ENCODE measurements around the gene ACIN1. TPM values are rescaled to one million over a fixed set of nuclear protein-coding genes. Genes with fewer than 3 reads are reported as not detected.

The ACIN1 gene
- total and polyA plus RNA-seq, 2 of the 13 experiments (the other 11 are each of a cell fraction or from before 2014, with no cell fraction given), result 165 to 183 TPM

DNA sequence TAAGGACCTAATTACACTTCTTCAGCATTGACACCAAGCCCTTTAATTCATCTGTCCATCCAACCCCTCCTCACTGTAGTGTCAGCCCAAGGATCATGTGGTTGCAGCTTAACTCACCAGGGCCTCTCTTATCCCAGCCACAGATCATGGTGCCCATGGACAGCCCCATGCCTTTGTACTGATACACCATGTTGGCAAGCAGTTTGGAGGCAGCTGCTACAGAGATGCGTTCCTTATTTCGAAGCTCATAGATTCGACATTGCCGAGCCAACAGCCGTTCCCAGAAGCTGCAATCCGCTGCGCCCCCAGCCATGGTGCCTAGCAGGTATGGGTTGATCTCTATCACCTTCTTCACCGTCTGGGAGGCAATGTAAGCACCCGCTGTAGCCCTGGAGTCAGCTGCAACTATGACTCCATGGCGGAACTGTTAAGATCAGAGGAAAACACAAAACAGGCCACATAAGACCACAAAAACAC lies 61.6 kb downstream of the ACIN1 start (continued):
- 0 out of 2 replicates have a peak, but pooled peaks have one; percentile 38 for TF ChIP-seq ZBTB49 (CRISPR knock-in tag; IDR thresholded peaks at IDR 0.05; ENCODE audit: borderline replicate concordance)
- TF ChIP-seq ZBTB42 (CRISPR knock-in tag; IDR thresholded peaks at IDR 0.05), result no peak
- 0 out of 2 replicates have a peak, but pooled peaks have one; percentile 23 for TF ChIP-seq ZNF674 (CRISPR knock-in tag; IDR thresholded peaks at IDR 0.05; ENCODE audit: low read depth)
- no peak for TF ChIP-seq GMEB1 (CRISPR knock-in tag; IDR thresholded peaks at IDR 0.05; ENCODE audit: borderline replicate concordance)
- TF ChIP-seq HIVEP1 (CRISPR knock-in tag; IDR thresholded peaks at IDR 0.05), result no peak
- TF ChIP-seq CHD4 (IDR thresholded peaks at IDR 0.05; ENCODE audit: borderline replicate concordance, low read length), result no peak
- no peak for TF ChIP-seq SNAPC5 (CRISPR knock-in tag; IDR thresholded peaks at IDR 0.05; ENCODE audit: borderline replicate concordance)
- TF ChIP-seq, protein P1, sequence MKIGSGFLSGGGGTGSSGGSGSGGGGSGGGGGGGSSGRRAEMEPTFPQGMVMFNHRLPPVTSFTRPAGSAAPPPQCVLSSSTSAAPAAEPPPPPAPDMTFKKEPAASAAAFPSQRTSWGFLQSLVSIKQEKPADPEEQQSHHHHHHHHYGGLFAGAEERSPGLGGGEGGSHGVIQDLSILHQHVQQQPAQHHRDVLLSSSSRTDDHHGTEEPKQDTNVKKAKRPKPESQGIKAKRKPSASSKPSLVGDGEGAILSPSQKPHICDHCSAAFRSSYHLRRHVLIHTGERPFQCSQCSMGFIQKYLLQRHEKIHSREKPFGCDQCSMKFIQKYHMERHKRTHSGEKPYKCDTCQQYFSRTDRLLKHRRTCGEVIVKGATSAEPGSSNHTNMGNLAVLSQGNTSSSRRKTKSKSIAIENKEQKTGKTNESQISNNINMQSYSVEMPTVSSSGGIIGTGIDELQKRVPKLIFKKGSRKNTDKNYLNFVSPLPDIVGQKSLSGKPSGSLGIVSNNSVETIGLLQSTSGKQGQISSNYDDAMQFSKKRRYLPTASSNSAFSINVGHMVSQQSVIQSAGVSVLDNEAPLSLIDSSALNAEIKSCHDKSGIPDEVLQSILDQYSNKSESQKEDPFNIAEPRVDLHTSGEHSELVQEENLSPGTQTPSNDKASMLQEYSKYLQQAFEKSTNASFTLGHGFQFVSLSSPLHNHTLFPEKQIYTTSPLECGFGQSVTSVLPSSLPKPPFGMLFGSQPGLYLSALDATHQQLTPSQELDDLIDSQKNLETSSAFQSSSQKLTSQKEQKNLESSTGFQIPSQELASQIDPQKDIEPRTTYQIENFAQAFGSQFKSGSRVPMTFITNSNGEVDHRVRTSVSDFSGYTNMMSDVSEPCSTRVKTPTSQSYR (CRISPR knock-in tag; IDR thresholded peaks at IDR 0.05; ENCODE audit: borderline replicate concordance), result no peak
- TF ChIP-seq ZBTB3 (CRISPR knock-in tag; IDR thresholded peaks at IDR 0.05; ENCODE audit: borderline replicate concordance, low read depth), result no peak
- TF ChIP-seq ZNF30 (CRISPR knock-in tag; IDR thresholded peaks at IDR 0.05), result no peak
- TF ChIP-seq SMAD1 (CRISPR knock-in tag; IDR thresholded peaks at IDR 0.05; ENCODE audit: borderline replicate concordance, low read depth), result no peak
- no peak for TF ChIP-seq ZNF781 (CRISPR knock-in tag; IDR thresholded peaks at IDR 0.05; ENCODE audit: borderline replicate concordance, not compliant biosample characterization)
- TF ChIP-seq GPN1 (CRISPR knock-in tag; IDR thresholded peaks at IDR 0.05; ENCODE audit: borderline replicate concordance), result no peak
- no peak for TF ChIP-seq MTA1 (CRISPR knock-in tag; IDR thresholded peaks at IDR 0.05; ENCODE audit: borderline replicate concordance)
- TF ChIP-seq YEATS2 (CRISPR knock-in tag; IDR thresholded peaks at IDR 0.05; ENCODE audit: borderline replicate concordance), result peak; percentile 65; the same call in 1 of the 2 replicates
- no peak for TF ChIP-seq KDM3A (CRISPR knock-in tag; IDR thresholded peaks at IDR 0.05; ENCODE audit: low read depth)
- TF ChIP-seq, protein P2, sequence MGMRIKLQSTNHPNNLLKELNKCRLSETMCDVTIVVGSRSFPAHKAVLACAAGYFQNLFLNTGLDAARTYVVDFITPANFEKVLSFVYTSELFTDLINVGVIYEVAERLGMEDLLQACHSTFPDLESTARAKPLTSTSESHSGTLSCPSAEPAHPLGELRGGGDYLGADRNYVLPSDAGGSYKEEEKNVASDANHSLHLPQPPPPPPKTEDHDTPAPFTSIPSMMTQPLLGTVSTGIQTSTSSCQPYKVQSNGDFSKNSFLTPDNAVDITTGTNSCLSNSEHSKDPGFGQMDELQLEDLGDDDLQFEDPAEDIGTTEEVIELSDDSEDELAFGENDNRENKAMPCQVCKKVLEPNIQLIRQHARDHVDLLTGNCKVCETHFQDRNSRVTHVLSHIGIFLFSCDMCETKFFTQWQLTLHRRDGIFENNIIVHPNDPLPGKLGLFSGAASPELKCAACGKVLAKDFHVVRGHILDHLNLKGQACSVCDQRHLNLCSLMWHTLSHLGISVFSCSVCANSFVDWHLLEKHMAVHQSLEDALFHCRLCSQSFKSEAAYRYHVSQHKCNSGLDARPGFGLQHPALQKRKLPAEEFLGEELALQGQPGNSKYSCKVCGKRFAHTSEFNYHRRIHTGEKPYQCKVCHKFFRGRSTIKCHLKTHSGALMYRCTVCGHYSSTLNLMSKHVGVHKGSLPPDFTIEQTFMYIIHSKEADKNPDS (CRISPR knock-in tag; IDR thresholded peaks at IDR 0.05), result no peak
- TF ChIP-seq NRL (CRISPR knock-in tag; IDR thresholded peaks at IDR 0.05; ENCODE audit: borderline replicate concordance), result no peak
- no peak for TF ChIP-seq ZBTB7B (CRISPR knock-in tag; IDR thresholded peaks at IDR 0.05)
- no peak for TF ChIP-seq GABPA (IDR thresholded peaks at IDR 0.05; ENCODE audit: low read depth, low read length)
- TF ChIP-seq GABPA (CRISPR knock-in tag; IDR thresholded peaks at IDR 0.05; ENCODE audit: low read depth), result no peak

Data from HepG2 (cell line).